Tibial nerve (tissue), 4 donors: ENCODE measurements around the gene RNF220. TPM values are rescaled to one million over a fixed set of nuclear protein-coding genes. Genes with fewer than 3 reads are reported as not detected.
A peak's percentile ranks its signal among the peaks of the same experiment; 100 is the strongest.

Source experiments
- DNase-seq, 2 donors: peaks; one replicate each; pipeline ENCODE4 v3.0.0-alpha.2; 2019; ENCODE audit warnings: low spot score in 2 of 2
- H3K27ac ChIP-seq, 4 donors: fragments of 200-600 bp; sonication (generic) in 3 of 4; one replicate each; pipeline ENCODE4 v1.5.1; 2017 to 2019; ENCODE audit warnings: mild to moderate bottlenecking in 1 of 4
- H3K27me3 ChIP-seq, 2 donors: fragments of 200-600 bp; sonication (generic) in 1 of 2; one replicate each; pipeline versions ENCODE4 v1.5.1 to v1.6.0; 2017 to 2019
- H3K36me3 ChIP-seq, 3 donors: fragments of 200-600 bp; sonication (generic); one replicate each; pipeline ENCODE4 v1.5.1; 2018 to 2019
- H3K4me1 ChIP-seq, 4 donors: fragments of 200-600 bp; sonication (generic) in 3 of 4; one replicate each; pipeline ENCODE4 v1.5.1; 2017 to 2019
- H3K4me3 ChIP-seq, 4 donors: fragments of 200-600 bp; sonication (generic) in 3 of 4; one replicate each; pipeline ENCODE4 v1.5.1; 2017 to 2019; ENCODE audit warnings: mild to moderate bottlenecking in 1 of 4, moderate library complexity in 1 of 4
- H3K9me3 ChIP-seq, 4 donors: fragments of 200-600 bp; sonication (generic) in 3 of 4; one replicate each; pipeline ENCODE4 v1.5.1; 2017 to 2019
- EP300 ChIP-seq, 2 donors: sonication (generic); formaldehyde crosslinking; IDR thresholded peaks; one replicate each; pipeline ENCODE4 v1.6.1; 2017; ENCODE audit warnings: antibody characterized with exemption in 2 of 2, mild to moderate bottlenecking in 1 of 2
- POLR2A ChIP-seq, 2 donors: fragments of 450-650 bp; IDR thresholded peaks; one replicate each; pipeline ENCODE4 v1.6.1; 2017; ENCODE audit warnings: antibody characterized with exemption in 2 of 2, mild to moderate bottlenecking in 2 of 2, moderate library complexity in 2 of 2
- WGBS, 2 donors: methylation state at CpG; one replicate each; pipeline ENCODE4 v1.1.5; 2018; 5-methylcytosine and 5-hydroxymethylcytosine counted together
- total RNA-seq, 4 donors: library from RNA; depleted of rRNA; stranded (reverse); fragments of >200 nt; gene quantifications; one replicate each; pipeline ENCODE4 v1.1.0, GENCODE V29; 2016
- TF ChIP-seq, protein P1 (sequence below), 5 experiments: fragments of 200-600 bp in 3 of 5; fragments of 450-650 bp in 2 of 5; sonication (generic) in 3 of 5; IDR thresholded peaks; one replicate each; pipeline ENCODE4 v1.5.1; 2016 to 2019; ENCODE audit warnings: antibody characterized with exemption in 5 of 5, mild to moderate bottlenecking in 3 of 5, moderate library complexity in 2 of 5

The RNF220 gene
- total RNA-seq, 4 donors from 2014 or later: 110 to 151 (median 114) TPM

DNA sequence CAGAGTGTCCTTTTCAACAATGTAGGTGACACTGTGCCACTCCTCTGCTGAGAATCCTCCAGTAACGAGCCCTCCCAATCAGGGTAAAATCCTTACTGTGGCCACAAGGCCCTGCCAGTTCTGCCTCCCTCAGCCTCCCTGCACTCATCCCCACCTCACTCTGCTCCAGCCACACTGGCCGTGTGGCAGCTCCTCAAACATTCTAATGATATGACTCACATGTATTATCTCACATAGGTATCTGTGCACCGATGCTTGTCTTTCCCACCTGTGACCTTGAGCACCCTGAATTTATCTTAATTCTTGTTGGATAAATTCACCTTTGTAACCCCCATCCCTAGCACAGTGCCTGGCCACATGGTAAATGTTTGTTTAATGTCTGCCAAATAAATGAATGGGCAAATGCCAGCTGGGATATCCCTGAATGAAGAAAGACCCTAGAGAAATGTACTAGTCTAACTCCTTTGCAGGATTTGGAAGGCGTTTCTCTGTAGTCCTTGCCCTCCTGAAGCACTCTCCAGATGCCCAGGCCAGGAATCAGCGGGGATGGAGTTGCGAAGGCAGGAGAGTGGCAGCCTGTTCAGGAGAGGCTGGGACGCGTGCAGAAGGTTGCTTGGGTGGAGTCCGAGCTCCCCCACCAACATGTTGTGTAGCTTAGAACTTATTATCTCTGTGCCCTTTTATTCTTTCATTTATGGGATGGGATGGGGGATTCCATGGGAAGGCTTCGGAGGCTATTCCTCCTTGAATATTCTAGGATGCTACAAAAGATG, 163.3 kb downstream of the RNF220 start:
- DNase-seq: no peak
- TF ChIP-seq, protein P1, sequence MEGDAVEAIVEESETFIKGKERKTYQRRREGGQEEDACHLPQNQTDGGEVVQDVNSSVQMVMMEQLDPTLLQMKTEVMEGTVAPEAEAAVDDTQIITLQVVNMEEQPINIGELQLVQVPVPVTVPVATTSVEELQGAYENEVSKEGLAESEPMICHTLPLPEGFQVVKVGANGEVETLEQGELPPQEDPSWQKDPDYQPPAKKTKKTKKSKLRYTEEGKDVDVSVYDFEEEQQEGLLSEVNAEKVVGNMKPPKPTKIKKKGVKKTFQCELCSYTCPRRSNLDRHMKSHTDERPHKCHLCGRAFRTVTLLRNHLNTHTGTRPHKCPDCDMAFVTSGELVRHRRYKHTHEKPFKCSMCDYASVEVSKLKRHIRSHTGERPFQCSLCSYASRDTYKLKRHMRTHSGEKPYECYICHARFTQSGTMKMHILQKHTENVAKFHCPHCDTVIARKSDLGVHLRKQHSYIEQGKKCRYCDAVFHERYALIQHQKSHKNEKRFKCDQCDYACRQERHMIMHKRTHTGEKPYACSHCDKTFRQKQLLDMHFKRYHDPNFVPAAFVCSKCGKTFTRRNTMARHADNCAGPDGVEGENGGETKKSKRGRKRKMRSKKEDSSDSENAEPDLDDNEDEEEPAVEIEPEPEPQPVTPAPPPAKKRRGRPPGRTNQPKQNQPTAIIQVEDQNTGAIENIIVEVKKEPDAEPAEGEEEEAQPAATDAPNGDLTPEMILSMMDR (IDR thresholded peaks at IDR 0.05): no peak
- no peak for TF ChIP-seq POLR2A (IDR thresholded peaks at IDR 0.05)
- no peak for TF ChIP-seq EP300 (IDR thresholded peaks at IDR 0.05)
- WGBS, 2 donors: 81 to 83% methylated on average over 10 of the region's 10 CpGs
- no peak overlapping the region for H3K4me3 ChIP-seq
- no peaks in the 10 kb centered on the region for H3K4me1 ChIP-seq
- H3K36me3 ChIP-seq: no peaks in the 10 kb centered on the region
- H3K27ac ChIP-seq: no peak overlapping the region
- no peaks in the 10 kb centered on the region for H3K27me3 ChIP-seq
- no peaks in the 10 kb centered on the region for H3K9me3 ChIP-seq

DNA sequence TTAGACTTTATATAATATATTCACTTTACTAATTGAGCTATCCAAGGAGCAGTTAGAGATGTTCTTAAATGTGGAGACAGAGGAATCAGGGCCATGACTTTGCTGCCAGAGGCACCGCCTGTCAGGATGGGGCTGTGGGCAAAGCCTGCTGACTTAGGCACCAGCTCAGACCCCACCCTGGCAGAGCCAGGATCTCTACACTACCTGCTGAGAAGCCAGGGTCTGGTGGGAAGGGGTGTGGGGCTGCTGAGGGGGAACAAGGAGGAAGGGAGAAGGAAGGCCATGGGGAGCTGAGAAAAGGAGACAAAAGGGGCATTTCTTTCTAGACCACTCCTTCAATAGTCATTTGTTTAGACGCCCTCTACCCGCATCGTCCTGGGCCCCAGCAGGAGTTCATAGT, 164.4 kb downstream of the RNF220 start:
- no peak overlapping the region for H3K27ac ChIP-seq
- H3K27me3 ChIP-seq: no peaks in the 10 kb centered on the region
- 52 to 65% methylated on average over 4 of the region's 4 CpGs for WGBS, 2 donors
- H3K36me3 ChIP-seq: no peaks in the 10 kb centered on the region
- no peak for TF ChIP-seq POLR2A (IDR thresholded peaks at IDR 0.05)
- TF ChIP-seq, protein P1 (IDR thresholded peaks at IDR 0.05): no peak
- TF ChIP-seq EP300 (IDR thresholded peaks at IDR 0.05): no peak
- no peaks in the 10 kb centered on the region for H3K9me3 ChIP-seq
- H3K4me3 ChIP-seq: no peak overlapping the region
- no peak for DNase-seq
- no peaks in the 10 kb centered on the region for H3K4me1 ChIP-seq

DNA sequence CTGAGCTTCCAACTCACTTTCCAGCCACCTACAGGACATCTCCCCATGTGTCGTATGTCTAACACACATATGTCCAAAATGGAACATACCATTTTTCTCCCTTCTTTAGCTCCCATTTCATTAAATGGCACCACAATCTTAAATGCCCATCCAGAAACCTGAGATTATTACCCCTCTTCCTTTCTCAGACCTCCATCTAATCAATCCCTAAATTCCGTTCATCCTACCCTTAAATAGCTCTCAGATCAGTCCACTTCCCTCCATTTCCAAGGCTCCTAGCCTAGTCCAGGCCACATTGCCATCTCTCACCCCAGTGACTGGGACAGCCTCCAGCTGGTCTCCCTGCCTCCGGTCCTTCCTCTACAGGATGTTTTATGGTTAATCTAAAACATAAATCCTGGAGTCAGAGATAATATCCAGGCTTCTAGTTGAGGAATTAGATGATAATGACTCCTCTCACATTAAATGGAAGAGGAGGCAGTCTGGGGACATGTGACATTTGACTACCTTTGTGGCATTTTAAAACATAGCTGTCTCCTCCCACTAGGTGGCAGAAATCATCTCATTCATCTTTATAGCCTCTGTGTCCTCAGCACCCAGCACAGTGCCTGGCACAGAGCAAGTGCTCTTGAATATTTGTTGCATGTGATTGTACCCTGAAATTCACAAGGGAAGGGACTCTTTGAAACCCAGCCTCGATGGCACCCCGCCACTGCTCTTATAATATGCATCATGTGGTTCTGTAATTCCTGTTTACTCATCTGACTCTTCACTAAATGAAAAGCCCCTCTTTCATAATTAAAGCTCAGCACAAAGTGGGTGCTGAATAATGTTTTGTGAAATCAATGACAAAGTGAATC, 166.9 kb downstream of the RNF220 start:
- H3K9me3 ChIP-seq: no peaks in the 10 kb centered on the region
- H3K27ac ChIP-seq: no peak overlapping the region
- H3K4me1 ChIP-seq: no peaks in the 10 kb centered on the region
- no peak for DNase-seq
- 84 to 89% methylated on average over 5 of the region's 5 CpGs for WGBS, 2 donors
- no peak overlapping the region for H3K4me3 ChIP-seq
- TF ChIP-seq EP300 (IDR thresholded peaks at IDR 0.05): no peak
- TF ChIP-seq, protein P1 (IDR thresholded peaks at IDR 0.05): peak in 2 of 5 experiments; percentile 16 to 23
- TF ChIP-seq POLR2A (IDR thresholded peaks at IDR 0.05): no peak
- H3K27me3 ChIP-seq: no peaks in the 10 kb centered on the region
- no peaks in the 10 kb centered on the region for H3K36me3 ChIP-seq

DNA sequence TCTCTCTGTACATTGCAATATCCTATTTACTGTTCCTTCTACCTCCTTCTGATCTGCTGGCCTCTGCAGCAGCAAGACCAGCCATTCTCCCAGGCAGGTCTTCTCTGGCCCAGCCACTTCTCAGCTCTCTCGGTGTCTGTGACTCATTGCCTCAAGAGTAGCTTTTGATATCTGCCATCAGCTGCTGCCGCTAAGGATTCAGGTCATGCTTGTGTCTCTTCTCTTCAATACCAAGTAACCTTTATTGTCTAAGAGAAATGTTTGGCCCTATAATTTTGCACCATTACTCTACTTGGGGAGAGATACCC, 167.5 kb downstream of the RNF220 start:
- no peak for DNase-seq
- H3K9me3 ChIP-seq: no peaks in the 10 kb centered on the region

More for the DNA sequence above, 167.5 kb downstream of the RNF220 start:
- H3K4me1 ChIP-seq: no peaks in the 10 kb centered on the region
- H3K4me3 ChIP-seq: no peak overlapping the region
- H3K27ac ChIP-seq: no peak overlapping the region
- H3K27me3 ChIP-seq: no peaks in the 10 kb centered on the region
- H3K36me3 ChIP-seq: no peaks in the 10 kb centered on the region
- WGBS, 2 donors: 79 to 85% methylated on average over 2 of the region's 2 CpGs
- TF ChIP-seq, protein P1 (IDR thresholded peaks at IDR 0.05): no peak
- TF ChIP-seq POLR2A (IDR thresholded peaks at IDR 0.05): no peak
- TF ChIP-seq EP300 (IDR thresholded peaks at IDR 0.05): no peak
